NOMO-1 treated with DMSO at 0.1 percent for 48 hours (cell line): ENCODE measurements around the gene LTN1.
"Not testable (repeated sequence)": the region's sequence is repeated elsewhere in the genome, so short reads cannot be mapped to it uniquely, and the experiment has no call there.

ENCODE experiments used
- DNase-seq: peaks from one replicate; lab custom pipeline; 2025; ENCODE audit not compliant: unreplicated experiment; lab: John Stamatoyannopoulos, UW

LTN1 gene

GRCh38 chr21:28992526-28993292 is at the start of gene LTN1:
Gene LTN1, minus strand, starts transcription at chr21:28992877. Its CDS starts 72 bp downstream, at chr21:28992805.
- peak; percentile 99 for DNase-seq

GRCh38 chr21:29034678-29035077 is 42.0 kb upstream of the LTN1 start:
- peak; percentile 24 for DNase-seq

- DNase-seq: no peak
These were observed 41.2 kb upstream of the LTN1 start for GRCh38 chr21:29033871-29034270.

- no peak for DNase-seq
These were observed 40.6 kb upstream of the LTN1 start for GRCh38 chr21:29033301-29033700.

GRCh38 chr21:29030909-29031308 is 38.2 kb upstream of the LTN1 start:
- no peak for DNase-seq

- no peak for DNase-seq
These were observed 36.8 kb upstream of the LTN1 start for GRCh38 chr21:29029524-29029923.

GRCh38 chr21:29025328-29025713 is 32.6 kb upstream of the LTN1 start:
- no peak for DNase-seq

- DNase-seq: peak; percentile 97
These were observed 32.0 kb upstream of the LTN1 start, which contains the start of gene USP16 for GRCh38 chr21:29024474-29025327. Gene USP16, plus strand, starts transcription at chr21:29024668. Its CDS starts 3,246 bp downstream, at chr21:29027914.

GRCh38 chr21:29022166-29022565 is 29.5 kb upstream of the LTN1 start:
- no peak for DNase-seq

- DNase-seq: no peak
These were observed 25.9 kb upstream of the LTN1 start for GRCh38 chr21:29018540-29018939.

- peak; percentile 42 for DNase-seq
These were observed 25.1 kb upstream of the LTN1 start for GRCh38 chr21:29017639-29018237.

GRCh38 chr21:29011236-29011635 is 18.6 kb upstream of the LTN1 start:
- not testable (repeated sequence) for DNase-seq

- DNase-seq: no peak
These were observed 15.7 kb upstream of the LTN1 start for GRCh38 chr21:29008367-29008766.

- DNase-seq: no peak
These were observed 15.1 kb upstream of the LTN1 start for GRCh38 chr21:29007810-29008209.

- no peak for DNase-seq
These were observed 14.5 kb upstream of the LTN1 start for GRCh38 chr21:29007135-29007534.

GRCh38 chr21:29005696-29006095 is 13.0 kb upstream of the LTN1 start:
- DNase-seq: no peak

GRCh38 chr21:29002442-29003144 is 9.9 kb upstream of the LTN1 start:
- DNase-seq: peak; percentile 93

- no peak for DNase-seq
These were observed 584 bp upstream of the LTN1 start for GRCh38 chr21:28993293-28993629.

- peak; percentile 21 for DNase-seq
These were observed 684 bp downstream of the LTN1 start for GRCh38 chr21:28991861-28992525.

GRCh38 chr21:28988146-28988545 is 4.5 kb downstream of the LTN1 start:
- DNase-seq: not testable (repeated sequence)

- no peak for DNase-seq
These were observed 6.0 kb downstream of the LTN1 start for GRCh38 chr21:28986677-28987076.
